CD14-positive monocyte (primary cell): Measurements from ENCODE around the gene PRKCA. TPM values are rescaled to one million over a fixed set of nuclear protein-coding genes. Genes with fewer than 3 reads are reported as not detected.

ENCODE experiments used
- DNase-seq, 3 donors: peaks; one replicate each; pipeline ENCODE4 v3.0.0-alpha.2; 2011 to 2022
- H2AFZ ChIP-seq: 2 replicates; pipeline ENCODE4 v1.6.0; 2012; ENCODE audit warnings: mild to moderate bottlenecking, low read depth, low read length, inconsistent platforms; ENCODE audit not compliant: insufficient read depth, poor library complexity, severe bottlenecking
- H3K27ac ChIP-seq, 2 donors: 1 replicate in 1 of 2; 2 replicates in 1 of 2; pipeline ENCODE4 v1.5.1; 2012 to 2013; ENCODE audit warnings: low read length in 2 of 2, control low read depth in 1 of 2, inconsistent platforms in 1 of 2, low read depth in 1 of 2, mild to moderate bottlenecking in 1 of 2
- H3K27me3 ChIP-seq, 2 donors: one replicate each; pipeline versions ENCODE4 v1.6.0 to v1.6.1; 2011 to 2013; ENCODE audit warnings: low read length in 2 of 2; ENCODE audit not compliant: control insufficient read depth in 2 of 2, insufficient read depth in 2 of 2
- H3K36me3 ChIP-seq, 2 donors: replicated peaks in 1 of 2; 1 replicate in 1 of 2; 2 replicates in 1 of 2; pipeline versions ENCODE4 v1.5.1 to v1.6.1; 2012 to 2013; ENCODE audit warnings: low read length in 2 of 2, control low read depth in 1 of 2, inconsistent platforms in 1 of 2, mild to moderate bottlenecking in 1 of 2; ENCODE audit not compliant: insufficient read depth in 2 of 2, control insufficient read depth in 1 of 2
- H3K4me1 ChIP-seq, 2 donors: 1 replicate in 1 of 2; 2 replicates in 1 of 2; pipeline versions ENCODE4 v1.5.1 to v1.6.1; 2012 to 2013; ENCODE audit warnings: low read length in 2 of 2, control low read depth in 1 of 2, inconsistent platforms in 1 of 2, mild to moderate bottlenecking in 1 of 2, moderate library complexity in 1 of 2; ENCODE audit not compliant: insufficient read depth in 2 of 2, control insufficient read depth in 1 of 2
- H3K4me2 ChIP-seq: replicated peaks from 2 replicates; pipeline ENCODE3; 2012; ENCODE audit warnings: low read length, moderate library complexity, mild to moderate bottlenecking; ENCODE audit not compliant: poor library complexity, severe bottlenecking; ENCODE audit errors: extremely low read depth
- H3K4me3 ChIP-seq, 3 experiments: fragments of 200-600 bp in 1 of 3; sonication (generic) in 1 of 3; replicated peaks in 1 of 3; 1 replicate in 2 of 3; 2 replicates in 1 of 3; pipeline ENCODE4 v1.5.1; 2011 to 2013; ENCODE audit warnings: low read length in 3 of 3, mild to moderate bottlenecking in 3 of 3, control low read depth in 2 of 3, low read depth in 2 of 3, inconsistent platforms in 1 of 3, moderate library complexity in 1 of 3
- H3K79me2 ChIP-seq: 2 replicates; pipeline ENCODE4 v1.6.0; 2012; ENCODE audit warnings: mild to moderate bottlenecking, control low read depth, inconsistent platforms, low read length, moderate library complexity; ENCODE audit not compliant: insufficient read depth
- H3K9ac ChIP-seq: 2 replicates; pipeline ENCODE4 v1.6.0; 2017; ENCODE audit warnings: low read length, mild to moderate bottlenecking; ENCODE audit not compliant: insufficient read depth, poor library complexity, severe bottlenecking
- H3K9me3 ChIP-seq, 2 donors: replicated peaks in 1 of 2; 1 replicate in 1 of 2; 2 replicates in 1 of 2; pipeline versions ENCODE4 v1.5.1 to v1.6.1; 2012 to 2013; ENCODE audit warnings: low read length in 2 of 2, control low read depth in 1 of 2; ENCODE audit not compliant: control insufficient read depth in 1 of 2, insufficient read depth in 1 of 2
- H4K20me1 ChIP-seq: 2 replicates; pipeline ENCODE4 v1.6.0; 2012; ENCODE audit warnings: mild to moderate bottlenecking, low read length, control low read depth, moderate library complexity; ENCODE audit not compliant: insufficient read depth
- H3K27ac Mint-ChIP-seq, 7 donors: one replicate each; pipeline ENCODE4 v1.8.0; 2020; ENCODE audit warnings: mild to moderate bottlenecking in 7 of 7, mixed read lengths in 7 of 7, moderate library complexity in 6 of 7, inconsistent platforms in 2 of 7
- H3K27me3 Mint-ChIP-seq, 3 donors: one replicate each; pipeline ENCODE4 v1.8.0; 2021 to 2022; ENCODE audit warnings: low read depth in 3 of 3, mild to moderate bottlenecking in 3 of 3, mixed read lengths in 3 of 3, moderate library complexity in 3 of 3, inconsistent platforms in 1 of 3
- H3K36me3 Mint-ChIP-seq, 2 donors: one replicate each; pipeline ENCODE4 v1.8.0; 2020; ENCODE audit warnings: mixed read lengths in 2 of 2, inconsistent platforms in 1 of 2, mild to moderate bottlenecking in 1 of 2
- H3K4me1 Mint-ChIP-seq: one replicate; pipeline ENCODE4 v1.8.0; 2020; ENCODE audit warnings: mild to moderate bottlenecking, mixed read lengths
- H3K4me3 Mint-ChIP-seq, 2 donors: one replicate each; pipeline ENCODE4 v1.8.0; 2020; ENCODE audit warnings: mild to moderate bottlenecking in 2 of 2, mixed read lengths in 2 of 2, moderate library complexity in 1 of 2
- H3K9me3 Mint-ChIP-seq, 7 donors: one replicate each; pipeline ENCODE4 v1.8.0; 2020 to 2022; ENCODE audit warnings: mixed read lengths in 7 of 7, mild to moderate bottlenecking in 6 of 7, moderate library complexity in 6 of 7, inconsistent platforms in 2 of 7
- CTCF ChIP-seq: fragments of 200-600 bp; IDR thresholded peaks from one replicate; pipeline ENCODE4 v1.8.0; 2022; ENCODE audit warnings: antibody characterized with exemption, mild to moderate bottlenecking
- WGBS: methylation state at CpG from one replicate; pipeline ENCODE4 v1.1.5; 2013; ENCODE audit warnings: missing lambda C conversion rate; ENCODE audit not compliant: insufficient coverage; 5-methylcytosine and 5-hydroxymethylcytosine counted together
- intact Hi-C, 2 donors: fragments of 100-400 bp; cut with micrococcal nuclease; formaldehyde crosslinking; loops; one replicate each; pipeline versions ENCODE4 v1.15.0 to v1.15.1; 2023
- polyA plus RNA-seq, 3 donors: library from polyadenylated mRNA; depleted of rRNA in 1 of 3; unstranded in 2 of 3; stranded (reverse) in 1 of 3; fragments of 300-500 nt in 2 of 3; fragments of >200 nt in 1 of 3; fragmentation: Illumina TruSeq in 2 of 3; gene quantifications; 1 replicate in 2 of 3; 2 replicates in 1 of 3; pipeline ENCODE4 v1.2.3, GENCODE V29; 2012 to 2021

PRKCA gene
- polyA plus RNA-seq, 3 donors = 0.22 to 7.1 (median 0.30) TPM

GRCh38 chr17:66491213-66491612, 188.8 kb downstream of the PRKCA start:
- H3K9me3 Mint-ChIP-seq = peaks cover 0 to 6% (median 0%) of the 10 kb centered on the region in 7 donors
- H3K27me3 Mint-ChIP-seq = peaks cover 0 to 1% (median 0%) of the 10 kb centered on the region in 3 donors
- H3K4me3 Mint-ChIP-seq = no peak overlapping the region
- no peak for DNase-seq
- Histone ChIP-seq H3K9me3 (no peaks in the 10 kb centered on the region), H4K20me1 (no peaks in the 10 kb centered on the region), H2AFZ (no peak overlapping the region), H3K4me3 (no peak overlapping the region), H3K27ac (no peak overlapping the region), H3K4me2 (no peak overlapping the region), H3K27me3 (no peaks in the 10 kb centered on the region), H3K9ac (no peak overlapping the region), H3K79me2 (peaks cover 2% of the 10 kb centered on the region), H3K4me1 (peaks cover 16 to 28% of the 10 kb centered on the region in 2 donors), H3K36me3 (no peaks in the 10 kb centered on the region)
- intact Hi-C loops = no loop called here
- no peak for TF ChIP-seq CTCF
- no CpG with 5 or more reads among the region's 2 CpGs for WGBS
- peaks cover 7 to 15% of the 10 kb centered on the region in 2 donors for H3K36me3 Mint-ChIP-seq
- H3K4me1 Mint-ChIP-seq = peaks cover 31% of the 10 kb centered on the region
- no peak overlapping the region for H3K27ac Mint-ChIP-seq

GRCh38 chr17:66491665-66492064, 189.3 kb downstream of the PRKCA start:
- WGBS = no CpG with 5 or more reads among the region's 3 CpGs
- no peak overlapping the region for H3K27ac Mint-ChIP-seq
- Histone ChIP-seq H3K9ac (no peak overlapping the region), H3K27me3 (no peaks in the 10 kb centered on the region), H3K36me3 (peaks cover 0 to under 1% of the 10 kb centered on the region in 2 donors), H3K27ac (no peak overlapping the region), H4K20me1 (no peaks in the 10 kb centered on the region), H2AFZ (no peak overlapping the region), H3K79me2 (no peaks in the 10 kb centered on the region), H3K4me3 (no peak overlapping the region), H3K4me2 (no peak overlapping the region), H3K9me3 (no peaks in the 10 kb centered on the region), H3K4me1 (peaks cover 16 to 28% of the 10 kb centered on the region in 2 donors)
- H3K36me3 Mint-ChIP-seq = peaks cover 6 to 12% of the 10 kb centered on the region in 2 donors
- peaks cover 0 to 6% (median 0%) of the 10 kb centered on the region in 7 donors for H3K9me3 Mint-ChIP-seq
- H3K4me1 Mint-ChIP-seq = peaks cover 27% of the 10 kb centered on the region
- H3K27me3 Mint-ChIP-seq = peaks cover 0 to 1% (median 0%) of the 10 kb centered on the region in 3 donors
- no peak overlapping the region for H3K4me3 Mint-ChIP-seq
- intact Hi-C loops = no loop called here
- no peak for DNase-seq
- TF ChIP-seq CTCF = no peak
